B cell (primary cell): ENCODE data around the gene GSDMA. TPM values are rescaled to one million over a fixed set of nuclear protein-coding genes. Genes with fewer than 3 reads are reported as not detected.

Experiments used
- ATAC-seq: fragments of 200-7000 bp; cut with Tn5 transposase; one replicate; pipeline ENCODE4 v1.10.0; 2021; ENCODE audit warnings: low read depth, mild to moderate bottlenecking, moderate number of reproducible peaks, moderate library complexity
- CTCF ChIA-PET: fragments of 350-600 bp; sonication (Branson Sonifier 250); formaldehyde crosslinking; loops from one replicate; lab custom pipeline; 2021; ENCODE audit warnings: antibody characterized with exemption, inconsistent platforms; lab: Charles Lee
- POLR2A ChIA-PET: fragments of 350-600 bp; sonication (Branson Sonifier 250); formaldehyde crosslinking; loops from one replicate; lab custom pipeline; 2021; ENCODE audit warnings: antibody characterized with exemption; lab: Charles Lee
- DNase-seq: peaks from one replicate; pipeline ENCODE4 v3.0.0; 2013
- H2AFZ ChIP-seq: 2 replicates; pipeline ENCODE4 v1.6.1; 2012; ENCODE audit warnings: mild to moderate bottlenecking, low read depth, low read length; ENCODE audit not compliant: insufficient read depth, poor library complexity, severe bottlenecking
- H3K27ac ChIP-seq, 2 donors: 1 replicate in 1 of 2; 2 replicates in 1 of 2; pipeline ENCODE4 v1.5.1; 2012 to 2013; ENCODE audit warnings: low read length in 2 of 2, mild to moderate bottlenecking in 2 of 2, moderate library complexity in 1 of 2
- H3K27me3 ChIP-seq, 4 experiments: fragments of 200-600 bp in 1 of 4; sonication (generic) in 1 of 4; replicated peaks in 1 of 4; 1 replicate in 2 of 4; 2 replicates in 2 of 4; pipeline versions ENCODE4 v1.6.1 to v1.7.0; 2013 to 2016; ENCODE audit warnings: low read length in 3 of 4, mild to moderate bottlenecking in 2 of 4, mixed read lengths in 1 of 4, moderate library complexity in 1 of 4; ENCODE audit not compliant: insufficient read depth in 4 of 4, control insufficient read depth in 3 of 4; ENCODE audit errors: control extremely low read depth in 1 of 4
- H3K36me3 ChIP-seq, 2 experiments: replicated peaks in 1 of 2; 1 replicate in 1 of 2; 2 replicates in 1 of 2; pipeline versions ENCODE4 v1.6.1 to v1.7.1; 2013; ENCODE audit warnings: low read length in 1 of 2; ENCODE audit not compliant: insufficient read depth in 2 of 2, control insufficient read depth in 1 of 2; ENCODE audit errors: control extremely low read depth in 1 of 2, extremely low read depth in 1 of 2
- H3K4me1 ChIP-seq, 2 donors: fragments of 200-600 bp in 1 of 2; sonication (generic) in 1 of 2; 1 replicate in 1 of 2; 2 replicates in 1 of 2; pipeline versions ENCODE4 v1.5.1 to v1.6.1; 2013 to 2017; ENCODE audit warnings: low read length in 2 of 2; ENCODE audit not compliant: control insufficient read depth in 2 of 2, insufficient read depth in 2 of 2
- H3K4me2 ChIP-seq: replicated peaks from 2 replicates; pipeline ENCODE3; 2012; ENCODE audit warnings: mild to moderate bottlenecking, low read depth, low read length; ENCODE audit not compliant: poor library complexity, severe bottlenecking
- H3K4me3 ChIP-seq, 5 experiments: fragments of 200-600 bp in 1 of 5; sonication (generic) in 1 of 5; 1 replicate in 3 of 5; 2 replicates in 2 of 5; pipeline versions ENCODE4 v1.5.1 to v1.7.0; 2011 to 2016; ENCODE audit warnings: low read length in 4 of 5, mild to moderate bottlenecking in 4 of 5, low read depth in 2 of 5, control low read depth in 1 of 5, moderate library complexity in 1 of 5; ENCODE audit not compliant: insufficient read depth in 1 of 5; ENCODE audit errors: control extremely low read depth in 1 of 5, extremely low read depth in 1 of 5
- H3K79me2 ChIP-seq: fragments of 200-600 bp; sonication (generic); one replicate; pipeline ENCODE4 v1.6.0; 2016; ENCODE audit warnings: low read length; ENCODE audit not compliant: control insufficient read depth, insufficient read depth
- H3K9ac ChIP-seq: fragments of 200-600 bp; sonication (generic); 2 replicates; pipeline ENCODE4 v1.6.1; 2017; ENCODE audit warnings: mild to moderate bottlenecking, low read length, moderate library complexity
- H3K9me3 ChIP-seq, 3 donors: one replicate each; pipeline versions ENCODE4 v1.6.1 to v1.7.1; 2013; ENCODE audit warnings: low read length in 2 of 3; ENCODE audit not compliant: control insufficient read depth in 2 of 3, insufficient read depth in 1 of 3; ENCODE audit errors: control extremely low read depth in 1 of 3
- H4K20me1 ChIP-seq: 2 replicates; pipeline ENCODE4 v1.6.0; 2012; ENCODE audit warnings: mild to moderate bottlenecking, low read length; ENCODE audit not compliant: insufficient read depth, control insufficient read depth, poor library complexity, severe bottlenecking
- H3K27ac Mint-ChIP-seq: one replicate; pipeline ENCODE4 v1.8.0; 2021; ENCODE audit warnings: mixed read lengths
- H3K27me3 Mint-ChIP-seq: one replicate; pipeline ENCODE4 v1.8.0; 2021; ENCODE audit warnings: mixed read lengths
- H3K4me1 Mint-ChIP-seq: one replicate; pipeline ENCODE4 v1.8.0; 2021; ENCODE audit warnings: mixed read lengths
- H3K4me3 Mint-ChIP-seq: one replicate; pipeline ENCODE4 v1.8.0; 2021; ENCODE audit warnings: mixed read lengths
- H3K9me3 Mint-ChIP-seq: one replicate; pipeline ENCODE4 v1.8.0; 2022; ENCODE audit warnings: mixed read lengths; ENCODE audit not compliant: insufficient read depth
- EZH2 ChIP-seq: IDR thresholded peaks from 2 replicates; pipeline ENCODE4 v1.6.1; 2012; ENCODE audit warnings: borderline replicate concordance, low read depth, mild to moderate bottlenecking, moderate library complexity, low read length; ENCODE audit not compliant: insufficient read depth, poor library complexity, severe bottlenecking
- WGBS: methylation state at CpG from one replicate; pipeline ENCODE4 v1.1.5; 2013; ENCODE audit warnings: missing lambda C conversion rate; ENCODE audit not compliant: insufficient coverage; 5-methylcytosine and 5-hydroxymethylcytosine counted together
- intact Hi-C: fragments of 100-400 bp; cut with micrococcal nuclease; formaldehyde crosslinking; loops from one replicate; pipeline ENCODE4 v1.10.0; 2022
- polyA plus RNA-seq: library from polyadenylated mRNA; depleted of rRNA; stranded (reverse); fragments of >200 nt; gene quantifications from 2 replicates; pipeline ENCODE4 v1.2.3, GENCODE V29; 2012
- total RNA-seq, 2 donors: library from RNA; stranded (reverse); fragments of 120-200 nt in 1 of 2; gene quantifications; 1 replicate in 1 of 2; 2 replicates in 1 of 2; pipeline versions ENCODE4 v1.2.3 to v1.2.4, GENCODE V29; 2013 to 2022
- TF ChIP-seq, protein P1 (sequence below): fragments of 200-600 bp; IDR thresholded peaks from one replicate; pipeline ENCODE4 v1.8.0; 2022; ENCODE audit warnings: antibody characterized with exemption, mild to moderate bottlenecking

GSDMA gene
- total and polyA plus RNA-seq, 2 donors (not counting 1 experiment from before 2014, with no cell fraction given), result 0.09 TPM; not detected in 1

DNA sequence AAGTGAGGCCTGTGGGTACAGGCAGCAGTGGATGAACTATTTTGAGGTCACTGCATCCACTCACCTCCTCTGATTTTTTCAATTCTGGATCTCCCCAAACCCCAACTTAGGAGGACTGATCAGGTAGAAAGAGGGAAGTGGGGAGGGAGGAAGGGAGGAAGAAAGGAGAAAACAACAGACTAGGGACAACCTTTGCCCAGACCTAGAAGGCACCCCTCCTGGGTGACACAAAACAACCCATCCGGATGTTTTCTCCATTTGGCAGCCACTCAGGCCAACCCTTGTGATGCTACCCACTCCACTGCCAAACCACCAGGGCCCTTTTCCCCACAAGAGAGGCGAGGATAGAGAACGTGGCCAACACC lies 38.1 kb upstream of the GSDMA start:
- Histone ChIP-seq H3K27ac (peak overlapping the region in 1 of 2 donors; percentile 27), H4K20me1 (peaks cover 51% of the 10 kb centered on the region), H3K27me3 (no peaks in the 10 kb centered on the region), H3K9ac (no peak overlapping the region), H3K4me2 (peak overlapping the region; percentile 89), H3K9me3 (no peaks in the 10 kb centered on the region), H3K4me1 (peaks cover 42 to 52% of the 10 kb centered on the region in 2 donors), H3K36me3 (peaks cover 0 to 42% of the 10 kb centered on the region in 2 experiments), H2AFZ (no peak overlapping the region), H3K79me2 (peaks cover 59% of the 10 kb centered on the region), H3K4me3 (no peak overlapping the region)
- no peak overlapping the region for H3K27ac Mint-ChIP-seq
- DNase-seq (no peak), ATAC-seq (no peak)
- no peaks in the 10 kb centered on the region for H3K27me3 Mint-ChIP-seq
- ChIA-PET POLR2A (no interaction called here), CTCF (no interaction called here)
- intact Hi-C loops, result loop anchor here (5.0 to 10.0 kb wide), 2 partner anchors 170 to 472 kb away; partner anchors contain the start of gene MED1
- H3K4me1 Mint-ChIP-seq, result peaks cover 58% of the 10 kb centered on the region
- H3K4me3 Mint-ChIP-seq, result peak overlapping the region; percentile 50
- TF ChIP-seq, protein P1, sequence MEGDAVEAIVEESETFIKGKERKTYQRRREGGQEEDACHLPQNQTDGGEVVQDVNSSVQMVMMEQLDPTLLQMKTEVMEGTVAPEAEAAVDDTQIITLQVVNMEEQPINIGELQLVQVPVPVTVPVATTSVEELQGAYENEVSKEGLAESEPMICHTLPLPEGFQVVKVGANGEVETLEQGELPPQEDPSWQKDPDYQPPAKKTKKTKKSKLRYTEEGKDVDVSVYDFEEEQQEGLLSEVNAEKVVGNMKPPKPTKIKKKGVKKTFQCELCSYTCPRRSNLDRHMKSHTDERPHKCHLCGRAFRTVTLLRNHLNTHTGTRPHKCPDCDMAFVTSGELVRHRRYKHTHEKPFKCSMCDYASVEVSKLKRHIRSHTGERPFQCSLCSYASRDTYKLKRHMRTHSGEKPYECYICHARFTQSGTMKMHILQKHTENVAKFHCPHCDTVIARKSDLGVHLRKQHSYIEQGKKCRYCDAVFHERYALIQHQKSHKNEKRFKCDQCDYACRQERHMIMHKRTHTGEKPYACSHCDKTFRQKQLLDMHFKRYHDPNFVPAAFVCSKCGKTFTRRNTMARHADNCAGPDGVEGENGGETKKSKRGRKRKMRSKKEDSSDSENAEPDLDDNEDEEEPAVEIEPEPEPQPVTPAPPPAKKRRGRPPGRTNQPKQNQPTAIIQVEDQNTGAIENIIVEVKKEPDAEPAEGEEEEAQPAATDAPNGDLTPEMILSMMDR, result no peak
- TF ChIP-seq EZH2, result no peak
- H3K9me3 Mint-ChIP-seq, result no peaks in the 10 kb centered on the region
- WGBS, result 88% methylated on average over 3 of the region's 3 CpGs

DNA sequence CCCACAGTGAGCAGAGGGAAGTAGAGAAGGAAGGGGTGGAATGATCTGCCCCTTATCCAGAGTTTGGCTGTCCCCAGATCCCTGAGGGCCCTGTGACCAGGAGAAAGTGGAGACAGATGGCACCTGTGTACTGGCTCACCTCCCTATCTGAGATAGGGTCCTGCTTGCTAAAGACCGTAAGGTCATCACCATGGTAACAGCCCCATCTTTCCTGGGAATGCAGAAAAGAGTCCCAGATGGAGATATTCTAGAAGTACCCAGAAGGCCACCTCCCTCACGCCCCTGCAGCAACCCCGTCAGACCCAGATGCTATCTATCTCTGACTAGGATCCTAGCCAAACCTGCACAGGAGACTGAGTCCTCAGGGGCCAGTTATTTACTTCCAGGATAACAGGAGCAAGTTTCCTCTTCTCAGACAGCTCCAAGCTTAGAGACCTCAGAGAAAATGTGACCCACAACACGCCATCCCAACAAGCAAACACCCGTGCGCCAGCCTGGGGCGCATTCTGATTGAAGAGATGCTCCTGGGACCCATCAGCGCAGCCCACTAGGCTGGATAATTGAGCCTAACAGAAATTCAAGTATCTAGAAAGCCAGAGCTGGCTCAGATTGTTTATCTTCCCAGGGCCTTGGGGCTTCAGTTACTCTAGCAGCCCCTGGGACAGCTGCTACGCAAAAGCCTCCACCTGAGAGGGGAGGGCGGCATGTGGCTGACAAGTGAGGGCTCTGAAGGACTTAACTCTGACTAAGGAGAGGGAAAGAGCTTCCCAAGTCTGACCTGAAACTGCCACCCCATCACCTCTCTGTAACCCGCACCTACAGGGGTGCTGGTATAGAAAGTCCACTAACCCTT lies 37.3 kb upstream of the GSDMA start:
- Histone ChIP-seq H3K36me3 (peaks cover 0 to 38% of the 10 kb centered on the region in 2 experiments), H3K4me2 (peak overlapping the region; percentile 89), H3K4me1 (peaks cover 42 to 48% of the 10 kb centered on the region in 2 donors), H3K27me3 (no peaks in the 10 kb centered on the region), H3K9ac (peak overlapping the region; percentile 81), H3K27ac (peak overlapping the region in 1 of 2 donors; percentile 73), H2AFZ (no peak overlapping the region), H3K79me2 (peaks cover 59% of the 10 kb centered on the region), H3K4me3 (peak overlapping the region in 3 of 5 experiments; percentile 77 to 93 (median 79)), H4K20me1 (peaks cover 51% of the 10 kb centered on the region), H3K9me3 (no peaks in the 10 kb centered on the region)
- Mint-ChIP-seq H3K4me3 (peak overlapping the region; percentile 92), H3K4me1 (peaks cover 52% of the 10 kb centered on the region), H3K27me3 (no peaks in the 10 kb centered on the region), H3K9me3 (no peaks in the 10 kb centered on the region), H3K27ac (no peak overlapping the region)
- ChIA-PET POLR2A (no interaction called here), CTCF (interaction anchor here (1.3 kb wide), 1 partner anchor 53 kb away, joined by 5 read pairs; no protein-coding TSS in a partner anchor)
- no peak for ATAC-seq
- no peak for DNase-seq
- WGBS, result 95% methylated on average over 8 of the region's 11 CpGs
- TF ChIP-seq, protein P1, result no peak
- TF ChIP-seq EZH2, result no peak
- intact Hi-C loops, result loop anchor here (2.0 to 10.0 kb wide), 4 partner anchors 53 to 473 kb away; partner anchors contain the start of gene MED1
